Measurements from ENCODE around the gene FBLN1.

The FBLN1 gene

DNA sequence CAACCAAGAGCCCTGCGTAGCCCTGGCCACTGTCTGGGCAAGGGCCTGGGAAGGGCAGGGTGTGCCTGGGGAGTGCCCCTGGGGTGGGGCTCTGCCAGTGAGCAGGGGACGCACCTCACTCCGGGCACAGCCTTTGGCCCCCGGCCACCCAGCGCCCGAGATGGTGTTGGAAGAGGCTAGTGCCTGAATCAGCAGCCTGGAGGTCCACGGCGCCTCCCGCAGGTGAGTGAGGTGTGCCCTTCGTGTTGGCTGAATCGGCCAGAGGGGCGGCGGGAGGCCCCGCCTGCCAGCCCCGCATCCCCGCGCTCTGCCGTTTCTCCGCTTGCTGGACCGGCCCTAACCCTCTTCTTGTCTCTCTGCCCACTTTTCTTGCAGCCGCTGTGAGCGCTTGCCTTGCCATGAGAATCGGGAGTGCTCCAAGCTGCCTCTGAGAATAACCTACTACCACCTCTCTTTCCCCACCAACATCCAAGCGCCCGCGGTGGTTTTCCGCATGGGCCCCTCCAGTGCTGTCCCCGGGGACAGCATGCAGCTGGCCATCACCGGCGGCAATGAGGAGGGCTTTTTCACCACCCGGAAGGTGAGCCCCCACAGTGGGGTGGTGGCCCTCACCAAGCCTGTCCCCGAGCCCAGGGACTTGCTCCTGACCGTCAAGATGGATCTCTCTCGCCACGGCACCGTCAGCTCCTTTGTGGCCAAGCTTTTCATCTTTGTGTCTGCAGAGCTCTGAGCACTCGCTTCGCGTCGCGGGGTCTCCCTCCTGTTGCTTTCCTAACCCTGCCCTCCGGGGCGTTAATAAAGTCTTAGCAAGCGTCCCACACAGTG lies 60.1 kb downstream of the FBLN1 start:
- DNase-seq (ENCODE audit: low read depth in 2 of 3, low spot score in 2 of 3) = no peak

DNA sequence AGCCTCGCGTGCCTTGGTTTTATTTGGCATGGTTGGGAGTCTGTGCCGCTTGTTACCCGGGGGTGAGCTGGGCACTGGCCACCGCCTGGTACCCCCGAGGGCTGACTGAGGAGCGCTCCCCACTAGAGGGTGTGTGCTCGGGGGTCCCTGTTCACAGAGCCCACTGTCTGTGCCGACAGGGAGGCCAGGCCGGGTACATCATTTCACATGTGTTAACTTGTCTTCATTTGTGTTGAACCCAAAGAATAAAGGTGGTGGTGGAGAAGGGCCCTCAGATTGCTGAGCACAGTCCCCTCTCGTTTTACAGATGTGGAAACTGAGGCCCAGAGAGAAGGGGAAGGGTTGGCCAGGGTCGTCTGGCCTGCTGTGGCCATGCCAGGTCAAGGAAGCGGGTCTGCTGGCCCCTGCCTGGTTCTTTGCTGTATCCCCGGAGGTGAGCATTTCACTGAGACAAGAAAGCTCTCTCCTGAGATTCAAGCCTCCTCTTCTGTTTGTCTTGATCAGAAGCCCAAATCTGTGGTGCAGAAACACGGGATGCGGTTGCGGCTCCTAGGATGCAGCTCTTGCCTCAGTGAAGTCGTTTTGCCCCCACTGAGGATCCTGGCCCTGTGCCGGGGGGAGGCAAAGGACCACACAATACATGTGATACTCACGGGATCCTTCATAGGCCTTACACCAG lies 60.8 kb downstream of the FBLN1 start:
- DNase-seq (ENCODE audit: low read depth in 2 of 3, low spot score in 2 of 3) = no peak

DNA sequence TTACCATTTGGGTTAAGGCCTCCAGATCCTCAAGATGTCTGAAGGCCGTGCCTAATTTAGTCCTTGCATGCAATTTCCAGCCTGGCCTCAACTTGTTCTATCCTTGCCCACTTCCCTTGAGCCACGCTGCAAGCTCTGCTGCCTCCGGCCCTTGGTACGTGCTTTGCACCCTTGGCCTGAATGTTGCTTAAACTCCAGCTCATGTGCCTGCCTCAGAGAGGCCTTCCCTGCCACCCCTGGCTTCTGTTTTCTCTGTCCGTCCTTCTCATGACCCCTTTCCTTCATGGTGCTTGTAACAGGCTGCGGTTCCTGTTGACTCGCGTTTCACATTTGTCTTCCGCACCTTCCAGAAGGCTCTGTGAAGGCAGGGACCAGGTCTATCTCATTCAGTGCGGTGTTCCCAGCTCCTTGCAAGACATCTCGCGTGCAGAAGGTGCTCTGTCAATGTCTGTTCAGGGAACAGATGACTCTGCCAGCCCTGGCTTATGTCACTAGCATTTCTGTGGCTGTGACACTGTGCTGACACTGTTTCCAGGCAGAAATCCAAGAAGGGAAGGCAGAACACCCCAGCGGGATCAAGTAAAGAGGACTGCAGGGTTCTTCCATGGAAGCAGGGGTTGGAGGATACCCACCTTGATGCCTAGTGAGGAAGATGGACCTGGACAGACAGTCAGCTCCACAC lies 61.8 kb downstream of the FBLN1 start:
- DNase-seq (ENCODE audit: low read depth in 2 of 3, low spot score in 2 of 3) = no peak

- no peak for DNase-seq (ENCODE audit: low read depth in 2 of 3, low spot score in 2 of 3)
Measured at GRCh38 chr22:45565171-45565570, 62.5 kb downstream of the FBLN1 start.

GRCh38 chr22:45565973-45566372 lies 63.3 kb downstream of the FBLN1 start:
- DNase-seq (ENCODE audit: low read depth in 2 of 3, low spot score in 2 of 3) = no peak

- DNase-seq (ENCODE audit: low read depth in 2 of 3, low spot score in 2 of 3) = no peak
Measured at GRCh38 chr22:45568213-45568612, 65.5 kb downstream of the FBLN1 start.

GRCh38 chr22:45571089-45571488 lies 68.4 kb downstream of the FBLN1 start:
- DNase-seq (ENCODE audit: low read depth in 2 of 3, low spot score in 2 of 3) = no peak

- DNase-seq (ENCODE audit: low read depth in 2 of 3, low spot score in 2 of 3) = no peak
Measured at GRCh38 chr22:45572444-45572843, 69.8 kb downstream of the FBLN1 start.

DNA sequence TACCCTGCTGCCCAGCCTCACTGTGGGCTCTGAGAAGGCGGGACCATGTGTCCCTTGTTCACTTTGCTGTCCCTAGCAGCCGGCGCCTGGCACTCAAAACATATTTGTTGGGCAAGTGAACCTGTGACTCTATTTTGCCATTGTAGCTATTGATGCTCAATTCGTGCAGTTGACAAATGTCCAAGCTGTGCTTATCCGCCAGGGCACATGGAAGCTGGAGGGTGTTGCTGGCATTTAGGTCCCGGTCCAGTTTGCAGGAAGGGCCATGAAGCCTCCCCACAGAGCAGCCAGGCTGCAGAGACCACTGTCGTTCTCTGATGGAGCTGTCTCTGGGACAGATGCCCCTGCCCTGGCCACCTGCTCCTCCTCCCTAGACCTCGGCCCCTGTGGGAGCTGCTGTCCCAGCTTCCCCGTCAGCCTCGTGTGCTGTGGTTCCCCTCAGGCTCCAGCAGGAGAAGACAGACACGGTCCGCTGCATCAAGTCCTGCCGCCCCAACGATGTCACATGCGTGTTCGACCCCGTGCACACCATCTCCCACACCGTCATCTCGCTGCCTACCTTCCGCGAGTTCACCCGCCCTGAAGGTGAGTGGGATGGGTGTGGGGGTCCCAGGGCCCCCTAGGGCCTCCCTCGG lies 71.5 kb downstream of the FBLN1 start:
- DNase-seq (ENCODE audit: low read depth in 2 of 3, low spot score in 2 of 3) = no peak

DNA sequence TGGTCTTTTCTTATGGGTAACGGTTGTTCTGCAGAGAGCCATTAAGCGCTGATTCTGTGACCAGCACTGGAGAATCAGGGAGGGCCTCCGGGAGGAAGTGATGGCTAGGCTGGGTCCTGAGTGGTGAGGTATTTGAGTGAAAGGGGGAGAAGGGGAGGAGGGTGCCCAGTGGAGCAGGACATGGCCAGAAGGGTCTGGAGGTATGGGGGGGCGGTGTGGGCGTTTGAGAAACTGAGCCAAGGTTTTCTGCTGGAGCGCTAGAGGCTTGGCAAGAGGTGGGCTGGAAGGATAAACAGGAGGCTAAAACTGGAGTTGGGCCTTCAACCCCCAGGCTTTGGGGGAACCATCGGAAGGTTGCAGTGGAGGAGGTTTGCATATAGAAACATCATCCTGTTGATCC lies 72.5 kb downstream of the FBLN1 start:
- no peak for DNase-seq (ENCODE audit: low read depth in 2 of 3, low spot score in 2 of 3)

- DNase-seq (ENCODE audit: low read depth in 2 of 3, low spot score in 2 of 3) = no peak
Measured at GRCh38 chr22:45575607-45576272, 73.1 kb downstream of the FBLN1 start.

DNA sequence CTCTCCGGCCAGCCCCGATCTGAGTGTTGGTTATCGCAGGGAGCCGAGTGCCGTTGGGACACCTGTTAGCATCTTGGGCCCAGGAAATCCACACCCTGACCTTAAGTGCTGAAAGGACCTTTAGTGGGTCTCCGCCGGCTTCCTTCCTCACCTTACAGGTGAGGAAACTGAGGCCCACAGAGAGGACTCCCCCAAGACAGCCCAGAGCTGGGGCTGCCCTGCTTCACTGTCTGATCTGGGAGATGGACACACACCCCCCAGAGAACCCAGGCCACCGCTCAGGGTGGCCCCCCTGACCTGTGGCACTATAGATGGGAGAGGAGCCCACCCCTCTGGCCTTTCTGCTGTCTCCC lies 73.6 kb downstream of the FBLN1 start:
- no peak for DNase-seq (ENCODE audit: low read depth in 2 of 3, low spot score in 2 of 3)

- no peak for DNase-seq (ENCODE audit: low read depth in 2 of 3, low spot score in 2 of 3)
Measured at GRCh38 chr22:45576730-45577464, 74.2 kb downstream of the FBLN1 start.

DNA sequence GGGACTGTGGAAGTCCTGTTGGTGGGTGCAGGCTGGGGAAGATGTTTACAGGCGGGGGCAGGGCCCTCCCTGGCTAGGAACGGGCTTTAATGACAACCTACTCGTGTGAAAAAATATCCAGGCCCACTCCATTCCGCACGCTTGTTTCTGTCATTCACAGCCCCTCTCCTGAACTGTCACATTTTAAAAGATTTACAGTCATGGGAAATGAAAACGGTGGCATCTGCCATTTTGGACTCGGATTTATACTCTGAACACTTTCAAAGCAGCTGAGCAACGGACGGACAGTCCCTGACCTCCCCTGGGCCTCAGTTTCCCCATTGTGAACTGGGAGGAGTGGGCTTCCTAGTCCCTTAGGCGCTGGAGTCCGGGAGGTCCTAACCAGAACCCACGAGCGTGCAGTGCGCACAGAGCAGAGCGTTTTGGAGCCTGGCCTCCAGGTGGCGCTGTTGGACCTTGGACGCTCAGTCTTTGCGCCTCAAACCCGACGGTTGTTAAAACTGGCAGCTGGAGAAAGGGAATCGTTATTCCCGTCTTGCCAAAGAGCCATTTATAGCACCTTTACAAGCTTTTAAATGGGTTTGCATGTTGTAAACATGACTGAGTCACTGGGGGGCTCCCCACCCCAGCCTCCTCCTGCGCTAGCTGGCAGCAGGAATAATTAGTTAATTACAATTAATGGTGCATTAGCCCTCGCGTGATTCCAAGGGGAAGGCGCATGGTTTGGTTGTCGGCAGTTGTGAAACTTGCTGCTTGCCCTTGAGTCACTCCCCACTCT lies 75.3 kb downstream of the FBLN1 start:
- peak; percentile 38 to 78 (median 71) for DNase-seq (ENCODE audit: low read depth in 2 of 3, low spot score in 2 of 3)

DNA sequence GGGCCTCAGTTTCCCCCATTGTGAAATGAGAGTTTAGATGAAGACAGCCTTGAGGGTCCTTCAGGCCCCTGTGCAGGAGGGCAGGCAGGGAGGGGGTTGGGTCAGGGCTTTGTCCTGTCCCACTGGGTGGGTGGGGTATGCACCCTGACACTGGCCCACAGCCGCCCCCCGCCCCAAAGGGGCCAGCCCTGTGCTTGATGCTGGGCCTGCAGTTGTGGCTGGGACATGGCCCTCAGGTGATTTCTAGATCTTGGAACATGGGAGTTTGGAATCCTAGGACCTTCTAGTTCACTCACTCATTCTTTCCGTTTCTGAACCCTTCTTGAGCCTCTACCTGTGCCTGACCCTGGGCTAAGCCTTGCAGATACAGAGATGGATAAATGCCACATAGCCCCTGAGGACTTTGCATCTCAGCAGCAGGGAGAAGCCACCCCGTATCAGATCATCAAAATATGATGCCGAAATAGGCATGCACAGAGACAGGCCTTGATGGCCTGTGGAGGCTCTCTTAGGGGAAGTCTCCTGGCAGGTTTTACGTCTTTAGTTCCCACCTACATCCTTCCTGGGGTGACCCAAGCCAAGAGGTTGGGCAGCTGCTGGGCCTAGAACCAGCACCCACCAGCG lies 76.0 kb downstream of the FBLN1 start:
- DNase-seq (ENCODE audit: low read depth in 2 of 3, low spot score in 2 of 3) = no peak

DNA sequence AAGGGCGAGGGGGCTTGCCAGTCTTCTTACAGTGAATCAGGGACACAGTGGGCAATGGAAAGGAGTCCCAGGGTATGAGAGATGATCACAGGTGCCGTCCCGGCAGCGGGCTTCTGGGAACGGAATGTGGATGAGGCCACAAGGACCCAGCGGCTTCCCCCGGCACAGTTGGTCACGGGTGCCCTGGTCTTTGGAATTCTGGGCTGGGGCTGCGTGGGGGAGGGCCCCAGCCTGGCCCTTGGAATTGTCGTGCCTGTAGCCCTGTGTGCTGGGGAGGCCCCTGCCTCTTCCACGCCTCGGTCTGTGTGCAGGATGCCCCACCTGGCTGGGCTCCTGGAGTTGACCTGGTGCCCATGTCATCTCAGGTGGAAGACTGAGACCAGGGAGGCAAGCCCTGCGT lies 76.6 kb downstream of the FBLN1 start:
- no peak for DNase-seq (ENCODE audit: low read depth in 2 of 3, low spot score in 2 of 3)

- no peak for DNase-seq (ENCODE audit: low read depth in 2 of 3, low spot score in 2 of 3)
Measured at GRCh38 chr22:45579806-45580725, 77.4 kb downstream of the FBLN1 start.

GRCh38 chr22:45580726-45581381 lies 78.2 kb downstream of the FBLN1 start:
- DNase-seq (ENCODE audit: low read depth in 2 of 3, low spot score in 2 of 3) = no peak
